ENCODE results near the gene DBNL.

DNA sequence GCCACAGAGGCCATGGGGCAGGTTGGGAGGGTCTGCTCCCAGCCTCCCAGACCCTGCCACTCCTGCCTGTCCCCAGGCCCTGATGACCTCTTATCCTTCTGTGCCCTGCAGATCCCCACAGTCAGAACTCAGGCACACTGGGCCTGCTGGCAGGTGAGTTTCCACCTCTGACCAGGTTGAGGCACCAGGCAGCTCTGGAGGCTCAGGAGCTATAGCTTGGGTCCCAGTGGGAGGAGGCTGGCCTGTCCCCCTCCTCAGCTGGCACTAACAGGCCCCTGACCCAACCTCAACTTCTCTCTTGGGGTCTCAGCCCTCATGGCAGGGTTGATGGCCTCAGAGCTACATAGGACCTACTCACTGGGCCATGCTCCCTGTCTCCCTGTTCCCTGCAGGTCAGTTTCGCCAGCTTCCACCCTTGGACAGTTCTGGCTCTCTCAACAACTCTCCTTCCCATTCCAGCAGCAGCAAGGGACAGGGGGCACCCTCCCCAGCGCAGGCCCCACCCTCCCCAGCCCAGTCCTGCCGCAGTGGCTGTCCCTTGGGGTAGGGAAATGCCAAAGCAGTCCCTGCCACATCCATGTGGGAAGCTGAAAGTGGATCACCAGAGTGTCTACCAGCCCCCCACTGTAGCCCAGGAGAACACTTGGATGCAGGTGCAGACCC, 56.9 kb downstream of the DBNL start:
- no peak for TF ChIP-seq ZNF274 (IDR thresholded peaks at IDR 0.05; ENCODE audit: low read depth, low read length)
- TF ChIP-seq SUZ12 (IDR thresholded peaks at IDR 0.05; ENCODE audit: extremely low read depth, insufficient read depth, insufficient read length), result no peak
- TF ChIP-seq YY1 (IDR thresholded peaks at IDR 0.05; ENCODE audit: insufficient read depth, insufficient read length), result no peak
